ENCODE data around the gene PTDSS2.

Gene PTDSS2

GRCh38 chr11:471468-472145 is 21.5 kb downstream of the PTDSS2 start:
- no peak for DNase-seq

- no peak for DNase-seq
Observed at GRCh38 chr11:472272-472671, 22.2 kb downstream of the PTDSS2 start.

GRCh38 chr11:472816-473215 is 22.7 kb downstream of the PTDSS2 start:
- DNase-seq: no peak

- DNase-seq: no peak
Observed at GRCh38 chr11:473415-473814, 23.3 kb downstream of the PTDSS2 start.

- DNase-seq: no peak
Observed at GRCh38 chr11:473962-474785, 24.1 kb downstream of the PTDSS2 start.

GRCh38 chr11:474914-475506 is 24.9 kb downstream of the PTDSS2 start:
- DNase-seq: no peak

- no peak for DNase-seq
Observed at GRCh38 chr11:475941-476340, 25.9 kb downstream of the PTDSS2 start.

- no peak for DNase-seq
Observed at GRCh38 chr11:476416-476815, 26.3 kb downstream of the PTDSS2 start.

DNA sequence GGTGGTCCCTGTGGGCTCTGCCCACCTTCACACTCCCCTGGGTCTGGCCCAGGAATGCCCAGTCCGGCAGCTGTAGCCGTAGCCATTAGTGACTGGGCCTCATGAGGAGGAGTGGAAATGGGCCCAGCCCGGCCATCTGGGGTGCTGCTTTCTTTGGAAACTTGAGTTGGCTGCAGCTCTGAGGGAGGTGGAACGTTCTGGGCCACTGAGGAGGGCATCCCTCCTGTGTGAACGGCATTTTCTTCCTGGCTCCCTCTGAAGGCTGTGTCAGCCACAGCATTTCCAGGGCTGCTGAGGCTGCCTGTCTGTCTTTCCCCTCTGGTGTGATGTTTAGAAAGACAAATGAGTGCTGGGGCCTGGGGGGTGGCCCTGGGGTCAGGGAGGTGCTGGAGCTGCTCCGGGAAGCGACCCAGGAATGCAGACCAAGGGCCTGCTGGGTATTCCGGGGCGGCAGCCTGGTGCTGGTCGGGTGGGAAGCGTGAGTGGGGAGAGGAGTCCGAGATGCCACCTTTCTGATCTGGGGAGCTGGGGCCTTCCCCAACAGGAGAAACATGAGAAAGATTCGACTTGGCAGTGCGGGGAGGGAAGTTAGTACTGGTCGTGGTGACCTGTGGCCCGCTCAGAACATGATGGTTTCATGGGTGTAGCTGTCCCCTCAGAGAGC is 27.1 kb downstream of the PTDSS2 start:
- DNase-seq: no peak

- DNase-seq: no peak
Observed at GRCh38 chr11:479311-479710, 29.2 kb downstream of the PTDSS2 start.

- DNase-seq: no peak
Observed at GRCh38 chr11:484616-485015, 34.5 kb downstream of the PTDSS2 start.

DNA sequence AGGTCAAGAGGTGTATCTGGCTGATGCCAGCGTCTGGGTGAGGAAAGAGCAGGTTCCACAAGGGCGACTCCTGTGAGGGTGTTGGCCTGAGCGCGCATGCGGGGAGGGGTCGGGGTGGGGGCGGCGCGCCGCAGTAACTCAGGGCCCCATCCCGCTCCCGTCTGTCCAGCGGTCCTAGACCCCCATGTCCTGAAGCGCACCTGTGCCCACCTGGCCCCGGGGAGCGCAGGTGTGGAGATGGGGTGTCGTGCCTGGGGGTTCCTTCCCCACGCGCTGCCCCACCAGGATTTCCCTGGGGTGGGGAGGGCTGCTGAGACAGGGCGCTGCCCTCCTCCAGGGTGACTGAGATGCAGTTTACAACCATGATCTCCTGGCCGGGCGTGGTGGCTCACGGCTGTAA is 36.1 kb downstream of the PTDSS2 start:
- no peak for DNase-seq

GRCh38 chr11:487571-488021 is 37.5 kb downstream of the PTDSS2 start:
- no peak for DNase-seq

- no peak for DNase-seq
Observed at GRCh38 chr11:488062-488461, 38.0 kb downstream of the PTDSS2 start.

DNA sequence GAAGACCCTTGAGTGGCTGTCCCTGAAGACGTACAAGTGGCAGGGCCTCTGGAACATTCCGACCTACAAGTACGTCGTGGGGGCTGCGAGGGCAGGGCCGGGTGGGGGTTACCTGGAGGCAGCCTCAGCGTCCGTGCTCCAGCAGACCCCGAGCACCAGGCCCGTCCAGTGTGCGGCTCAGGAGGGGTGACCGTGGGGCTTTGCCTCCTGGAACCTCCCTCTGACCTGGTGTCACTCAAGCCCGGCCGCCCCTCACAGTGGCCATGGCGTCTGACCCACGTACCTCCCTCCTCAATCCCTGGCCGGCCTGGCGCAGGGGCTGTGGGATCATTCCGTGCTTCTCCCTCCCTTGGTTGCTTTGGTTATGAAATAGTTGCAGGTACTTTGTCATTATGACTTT is 38.5 kb downstream of the PTDSS2 start:
- DNase-seq: no peak

GRCh38 chr11:488992-489391 is 38.9 kb downstream of the PTDSS2 start:
- DNase-seq: no peak

DNA sequence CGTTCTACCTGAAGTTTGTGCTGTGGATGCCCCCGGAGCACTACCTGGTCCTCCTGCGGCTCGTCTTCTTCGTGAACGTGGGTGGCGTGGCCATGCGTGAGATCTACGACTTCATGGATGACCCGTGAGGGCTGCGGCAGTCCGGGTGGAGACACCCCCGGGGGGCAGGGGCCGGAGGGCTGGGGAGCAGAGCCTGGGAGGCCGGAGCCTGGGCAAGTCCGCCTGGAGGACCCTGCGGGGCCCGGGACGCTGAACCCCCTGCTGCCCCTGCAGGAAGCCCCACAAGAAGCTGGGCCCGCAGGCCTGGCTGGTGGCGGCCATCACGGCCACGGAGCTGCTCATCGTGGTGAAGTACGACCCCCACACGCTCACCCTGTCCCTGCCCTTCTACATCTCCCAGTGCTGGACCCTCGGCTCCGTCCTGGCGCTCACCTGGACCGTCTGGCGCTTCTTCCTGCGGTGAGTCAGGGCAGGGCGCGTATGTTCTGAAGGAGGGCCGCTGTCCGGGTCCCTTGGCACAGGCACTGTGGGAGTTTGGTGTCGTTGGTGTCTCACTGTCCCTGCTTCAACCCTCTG is 39.6 kb downstream of the PTDSS2 start:
- no peak for DNase-seq

GRCh38 chr11:490186-490929 is 40.3 kb downstream of the PTDSS2 start:
- no peak for DNase-seq

- no peak for DNase-seq
Observed at GRCh38 chr11:490930-491260, 40.8 kb downstream of the PTDSS2 start.

- DNase-seq: no peak
Observed at GRCh38 chr11:491358-491757, 41.3 kb downstream of the PTDSS2 start.

DNA sequence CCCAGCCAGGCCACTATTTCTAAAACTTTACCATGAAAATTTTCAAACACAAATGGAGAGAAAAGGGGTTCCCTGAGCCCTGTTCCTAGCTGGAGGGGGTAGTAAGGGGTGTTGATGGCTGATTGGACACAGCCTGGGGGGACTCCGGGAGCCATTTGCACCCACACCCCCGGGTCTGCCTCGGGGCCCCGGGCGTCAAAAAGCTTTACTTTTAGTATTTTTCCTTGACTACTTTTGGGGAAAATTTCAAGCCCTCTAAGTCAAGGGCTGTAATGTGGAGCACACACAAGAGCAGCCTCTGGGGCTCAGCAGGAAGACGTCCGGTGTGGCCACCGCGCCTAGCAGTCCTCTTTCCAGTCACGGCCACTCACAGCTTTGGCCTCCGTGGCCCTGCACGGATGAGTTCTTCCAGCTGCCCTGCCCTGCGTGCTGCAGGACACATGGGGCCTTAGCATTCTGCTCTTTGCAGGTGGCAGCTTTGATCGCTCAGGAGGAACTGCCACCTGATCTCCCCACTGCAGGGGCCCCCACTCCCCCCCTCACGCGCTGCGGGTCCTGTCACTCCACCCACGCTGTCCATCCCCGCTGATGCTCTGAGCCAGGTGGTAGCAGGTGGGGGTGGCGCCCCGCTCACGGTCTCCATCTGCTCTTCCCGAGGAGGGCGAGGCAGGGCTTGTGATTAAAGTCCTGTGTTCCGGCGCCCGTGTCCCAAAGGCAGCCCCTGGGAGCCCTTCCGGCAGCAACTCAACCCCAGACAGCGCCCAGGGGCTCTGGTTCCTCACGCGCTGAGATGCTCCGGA is 42.5 kb downstream of the PTDSS2 start:
- DNase-seq: no peak
